ENCODE measurements around the gene MSGN1. TPM values are rescaled to one million over a fixed set of nuclear protein-coding genes. Genes with fewer than 3 reads are reported as not detected.

Gene MSGN1
- total and polyA plus RNA-seq, 2 donors = not detected

DNA sequence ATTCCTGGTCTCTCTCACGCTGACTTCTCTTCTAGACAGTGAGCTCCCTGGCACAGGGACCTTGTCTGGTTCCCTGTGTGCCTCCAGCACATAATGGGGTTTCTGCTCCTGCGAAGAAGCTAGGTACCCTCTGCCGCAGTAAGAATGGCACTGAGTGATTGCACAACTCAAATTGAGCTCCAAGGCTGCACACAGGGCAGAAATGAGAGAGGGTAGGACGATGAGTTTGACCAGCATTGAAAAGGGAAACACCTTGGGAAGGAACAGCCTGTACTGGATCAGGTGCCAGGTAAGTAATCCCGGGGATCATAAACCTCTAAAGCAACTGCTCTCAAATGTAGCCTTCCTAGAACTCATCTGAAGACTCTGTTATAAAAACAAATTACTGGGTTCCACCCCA, 21.0 kb upstream of the MSGN1 start:
- 84% methylated on average over 5 of the region's 5 CpGs for WGBS
- Histone ChIP-seq H3K4me1 (ENCODE audit: insufficient read depth) (no peaks in the 10 kb centered on the region), H3K36me3 (ENCODE audit: insufficient read depth) (no peaks in the 10 kb centered on the region)

DNA sequence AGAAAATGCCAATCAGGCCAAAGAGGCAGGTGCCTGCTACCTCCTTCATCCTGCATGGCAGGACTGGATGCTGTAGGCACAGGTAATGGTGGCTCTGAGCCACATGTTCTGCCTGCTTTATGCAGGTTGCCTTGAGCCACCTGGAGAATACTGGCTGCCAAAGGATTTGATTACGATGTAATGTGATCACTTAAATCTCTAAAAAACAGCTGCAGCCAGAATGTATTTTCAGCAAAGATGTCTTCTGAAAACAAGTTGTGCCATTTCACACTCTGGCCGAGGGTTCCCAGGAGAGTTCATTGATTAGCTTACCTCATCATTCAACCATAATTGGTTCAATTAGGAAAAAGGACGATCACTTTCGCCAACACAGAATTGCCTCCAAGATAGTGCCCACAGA, 17.9 kb upstream of the MSGN1 start:
- Histone ChIP-seq H3K36me3 (ENCODE audit: insufficient read depth) (no peaks in the 10 kb centered on the region), H3K4me1 (ENCODE audit: insufficient read depth) (no peaks in the 10 kb centered on the region), H3K4me3 (ENCODE audit: low read depth, low read length) (no peak overlapping the region), H3K27ac (ENCODE audit: low read depth) (no peak overlapping the region)
- DNase-seq (ENCODE audit: extremely low spot score) = no peak
- WGBS = 89% methylated on average over 4 of the region's 4 CpGs

More for the DNA sequence above, 21.0 kb upstream of the MSGN1 start:
- no peak for DNase-seq (ENCODE audit: extremely low spot score)
- Histone ChIP-seq H3K4me3 (ENCODE audit: low read depth, low read length) (no peak overlapping the region), H3K27ac (ENCODE audit: low read depth) (no peak overlapping the region)

DNA sequence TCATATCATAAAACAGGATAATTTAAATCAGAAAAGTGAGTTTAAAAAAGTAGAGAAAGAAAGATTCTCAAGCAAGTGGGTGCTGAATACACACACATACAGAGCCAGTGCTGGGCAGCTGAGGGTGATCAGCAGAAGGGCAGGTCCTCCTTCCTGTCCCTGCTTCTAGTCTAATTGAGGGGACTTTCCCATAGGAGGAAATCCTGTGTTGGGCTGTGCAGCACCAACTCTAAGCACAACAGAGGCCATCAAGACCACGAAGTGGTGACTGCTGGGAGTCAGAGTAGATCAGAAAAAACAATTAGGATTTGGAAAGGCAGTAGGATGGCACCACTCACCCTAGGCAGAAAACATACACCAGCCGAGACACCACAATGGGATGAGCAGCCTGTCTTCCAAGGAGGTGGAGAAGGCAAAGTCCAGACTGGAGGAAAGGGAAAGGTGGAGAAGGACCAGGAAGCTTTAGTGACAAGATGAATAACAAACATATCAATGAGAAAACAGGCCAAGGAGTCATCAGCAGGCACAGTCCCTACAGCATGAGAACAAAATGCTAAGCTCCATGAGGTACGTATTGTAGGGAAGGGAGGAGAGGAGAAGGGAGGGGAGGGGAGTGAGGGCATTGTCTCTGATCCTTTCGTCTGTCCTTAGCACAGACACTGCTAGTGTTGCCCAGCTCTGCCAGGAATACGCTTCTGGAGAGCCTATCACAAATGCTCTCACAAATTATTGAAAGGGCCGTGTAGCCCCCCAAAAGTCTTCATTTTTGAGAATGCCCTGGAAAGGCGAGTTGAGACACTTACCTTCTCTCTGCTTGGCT, 16.7 kb upstream of the MSGN1 start:
- H3K4me3 ChIP-seq (ENCODE audit: low read depth, low read length) = no peak overlapping the region
- WGBS = 62% methylated on average over 7 of the region's 7 CpGs
- no peak overlapping the region for H3K27ac ChIP-seq (ENCODE audit: low read depth)
- H3K4me1 ChIP-seq (ENCODE audit: insufficient read depth) = no peaks in the 10 kb centered on the region
- no peaks in the 10 kb centered on the region for H3K36me3 ChIP-seq (ENCODE audit: insufficient read depth)
- no peak for DNase-seq (ENCODE audit: extremely low spot score)

DNA sequence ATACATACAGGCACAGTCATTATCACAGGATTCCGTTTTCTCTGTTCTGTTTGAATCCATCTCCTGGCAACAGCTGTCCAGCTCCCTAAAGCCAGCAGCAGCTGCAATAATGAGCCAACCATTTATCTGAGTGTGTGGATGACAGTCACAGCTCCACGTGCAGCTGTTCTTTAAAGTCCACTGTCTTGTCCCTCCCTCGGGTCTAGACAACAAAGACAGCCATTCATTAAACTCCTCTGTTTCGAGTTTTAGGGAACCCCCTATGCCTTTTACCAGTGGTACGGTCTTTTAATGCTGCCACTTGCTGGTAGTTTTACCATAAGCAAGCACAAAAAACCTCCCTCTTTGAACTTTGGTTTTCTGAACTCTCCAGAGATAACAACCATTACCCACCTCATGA, 16.0 kb upstream of the MSGN1 start:
- DNase-seq (ENCODE audit: extremely low spot score) = no peak
- no peaks in the 10 kb centered on the region for H3K4me1 ChIP-seq (ENCODE audit: insufficient read depth)
- H3K27ac ChIP-seq (ENCODE audit: low read depth) = no peak overlapping the region
- 38% methylated on average over 5 of the region's 5 CpGs for WGBS
- no peaks in the 10 kb centered on the region for H3K36me3 ChIP-seq (ENCODE audit: insufficient read depth)
- H3K4me3 ChIP-seq (ENCODE audit: low read depth, low read length) = no peak overlapping the region

DNA sequence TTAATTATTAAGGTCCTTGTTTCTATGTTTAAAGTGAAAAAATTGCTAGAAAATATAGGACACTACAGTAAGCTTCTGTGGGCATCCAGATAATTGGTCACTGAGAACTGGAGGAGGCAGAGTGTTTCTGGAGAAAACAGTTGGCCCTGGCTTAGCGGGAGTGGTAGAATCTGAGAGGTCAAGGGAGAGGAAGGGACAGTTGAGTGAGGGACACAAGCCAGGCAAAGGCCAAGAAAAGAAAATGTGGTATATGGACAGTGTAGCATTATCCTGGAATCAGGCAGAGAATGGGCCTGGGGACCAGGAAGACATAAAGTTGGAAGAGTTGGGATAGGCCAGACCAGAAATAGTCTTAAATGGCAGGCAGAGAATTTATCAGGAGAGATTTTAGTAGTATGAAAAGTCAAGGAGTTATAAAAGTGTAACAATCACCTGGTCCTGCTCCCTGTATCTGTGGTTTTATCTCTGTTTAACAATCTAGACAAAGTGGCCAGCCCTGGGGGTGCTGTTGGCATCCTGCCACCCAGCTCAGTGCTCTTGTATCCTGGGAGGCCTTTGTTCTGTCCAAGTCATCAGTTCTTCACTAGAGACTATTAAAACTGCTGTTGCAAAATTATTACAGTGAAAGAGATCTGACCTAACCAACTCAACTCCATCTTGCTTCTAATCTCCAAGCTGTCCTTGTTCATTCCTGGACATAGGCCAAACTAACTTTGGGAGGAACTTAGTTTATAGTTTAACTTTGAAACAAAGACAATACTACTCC, 15.4 kb upstream of the MSGN1 start:
- Histone ChIP-seq H3K36me3 (ENCODE audit: insufficient read depth) (no peaks in the 10 kb centered on the region), H3K4me3 (ENCODE audit: low read depth, low read length) (no peak overlapping the region), H3K4me1 (ENCODE audit: insufficient read depth) (no peaks in the 10 kb centered on the region), H3K27ac (ENCODE audit: low read depth) (no peak overlapping the region)
- 94% methylated on average over 1 of the region's 1 CpG for WGBS
- DNase-seq (ENCODE audit: extremely low spot score) = no peak

DNA sequence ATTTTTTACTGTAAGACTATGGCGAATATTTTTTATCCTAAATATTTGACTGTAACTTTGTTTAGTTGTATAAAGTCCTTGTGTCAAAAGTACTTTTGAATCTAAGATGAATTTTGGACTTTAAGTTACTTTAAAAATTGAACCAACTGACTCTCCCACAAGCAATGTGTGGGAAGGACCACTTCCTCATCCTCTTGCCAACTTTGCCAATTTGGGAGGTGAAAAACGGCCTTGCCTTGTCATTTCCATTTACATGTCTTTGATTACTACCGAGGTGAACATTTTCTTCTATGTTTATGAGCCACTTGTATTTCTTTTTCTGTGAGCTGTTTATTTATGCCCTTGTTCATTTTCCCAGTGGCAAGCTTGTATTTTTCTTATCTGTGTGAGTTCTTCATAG, 12.8 kb upstream of the MSGN1 start:
- H3K27ac ChIP-seq (ENCODE audit: low read depth) = no peak overlapping the region
- H3K4me3 ChIP-seq (ENCODE audit: low read depth, low read length) = no peak overlapping the region
- WGBS = 70% methylated on average over 3 of the region's 3 CpGs
- DNase-seq (ENCODE audit: extremely low spot score) = no peak
- no peaks in the 10 kb centered on the region for H3K36me3 ChIP-seq (ENCODE audit: insufficient read depth)
- H3K4me1 ChIP-seq (ENCODE audit: insufficient read depth) = no peaks in the 10 kb centered on the region

DNA sequence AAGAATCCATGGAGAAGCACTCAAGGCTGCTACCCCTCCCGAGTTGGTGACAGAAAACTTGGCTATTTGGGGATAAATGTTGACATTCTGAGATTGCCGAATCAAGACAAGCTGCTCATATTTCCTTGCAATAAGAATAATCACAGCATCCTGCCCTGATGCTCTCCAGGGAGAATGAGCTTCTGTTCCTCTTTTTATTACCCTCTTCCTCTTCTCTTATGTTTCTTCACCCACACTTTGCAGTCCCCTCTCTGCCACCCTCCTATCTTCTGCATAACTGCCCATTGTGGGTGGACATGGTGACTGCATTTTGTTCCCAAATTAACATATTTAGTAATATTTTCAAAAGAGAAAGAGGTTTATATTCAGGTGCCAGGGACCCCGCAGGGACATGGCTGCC, 11.9 kb upstream of the MSGN1 start:
- H3K4me1 ChIP-seq (ENCODE audit: insufficient read depth) = no peaks in the 10 kb centered on the region
- H3K36me3 ChIP-seq (ENCODE audit: insufficient read depth) = no peaks in the 10 kb centered on the region
- no peak overlapping the region for H3K4me3 ChIP-seq (ENCODE audit: low read depth, low read length)
- no peak overlapping the region for H3K27ac ChIP-seq (ENCODE audit: low read depth)
- DNase-seq (ENCODE audit: extremely low spot score) = no peak
- WGBS = 64% methylated on average over 3 of the region's 3 CpGs

DNA sequence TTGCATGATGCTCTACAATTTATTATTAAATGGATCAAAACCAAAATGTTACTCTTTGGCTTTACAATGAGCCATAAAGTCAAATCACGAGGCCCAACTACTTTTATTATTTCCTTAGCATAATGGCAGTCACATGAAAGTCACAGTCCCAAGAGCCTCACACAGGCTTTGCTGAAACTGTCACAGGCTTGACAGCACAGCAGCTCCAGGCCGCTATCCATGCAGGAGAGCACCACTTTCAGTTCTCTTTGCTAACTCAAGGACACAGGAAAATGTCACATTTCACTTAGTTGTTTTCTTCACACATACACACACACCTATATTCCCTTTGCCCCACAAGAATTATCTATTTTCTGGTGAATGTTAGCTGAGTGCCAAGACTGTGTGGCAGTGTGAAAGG, 11.1 kb upstream of the MSGN1 start:
- Histone ChIP-seq H3K4me3 (ENCODE audit: low read depth, low read length) (no peak overlapping the region), H3K27ac (ENCODE audit: low read depth) (no peak overlapping the region), H3K36me3 (ENCODE audit: insufficient read depth) (no peaks in the 10 kb centered on the region), H3K4me1 (ENCODE audit: insufficient read depth) (no peaks in the 10 kb centered on the region)
- no peak for DNase-seq (ENCODE audit: extremely low spot score)
- WGBS = 72% methylated on average over 2 of the region's 2 CpGs

DNA sequence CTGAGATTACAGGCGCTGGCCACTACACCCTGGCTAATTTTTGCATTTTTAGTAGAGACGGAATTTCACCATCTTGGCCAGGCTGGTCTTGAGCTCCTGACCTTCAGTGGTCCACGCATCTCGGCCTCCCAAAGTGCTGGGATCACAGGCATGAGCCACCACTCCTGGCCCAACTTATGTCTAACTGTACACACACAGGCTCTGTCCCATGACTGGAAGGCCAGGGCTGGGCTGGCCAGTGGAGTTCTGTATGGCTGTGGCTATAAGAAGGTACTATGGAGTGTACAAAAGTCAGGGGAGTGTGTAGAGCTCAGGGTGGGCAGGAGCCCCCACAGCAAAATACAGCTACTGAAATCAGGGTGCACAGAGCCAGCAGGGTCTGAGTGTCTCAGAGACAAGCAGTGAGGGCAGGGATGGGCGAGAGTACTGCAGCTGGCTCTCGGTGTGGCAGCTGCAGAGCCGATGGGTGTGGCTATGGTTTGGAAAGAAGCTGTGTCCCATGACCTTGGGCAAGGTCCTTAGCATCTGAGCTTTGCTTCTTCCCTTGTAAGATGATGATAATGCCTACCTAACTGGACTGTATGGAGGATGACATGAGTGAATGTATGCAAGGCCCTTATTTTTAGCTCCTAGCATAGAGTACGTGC, 10.4 kb upstream of the MSGN1 start:
- 83% methylated on average over 8 of the region's 8 CpGs for WGBS
- Histone ChIP-seq H3K36me3 (ENCODE audit: insufficient read depth) (no peaks in the 10 kb centered on the region), H3K4me1 (ENCODE audit: insufficient read depth) (no peaks in the 10 kb centered on the region), H3K27ac (ENCODE audit: low read depth) (no peak overlapping the region), H3K4me3 (ENCODE audit: low read depth, low read length) (no peak overlapping the region)
- DNase-seq (ENCODE audit: extremely low spot score) = no peak

DNA sequence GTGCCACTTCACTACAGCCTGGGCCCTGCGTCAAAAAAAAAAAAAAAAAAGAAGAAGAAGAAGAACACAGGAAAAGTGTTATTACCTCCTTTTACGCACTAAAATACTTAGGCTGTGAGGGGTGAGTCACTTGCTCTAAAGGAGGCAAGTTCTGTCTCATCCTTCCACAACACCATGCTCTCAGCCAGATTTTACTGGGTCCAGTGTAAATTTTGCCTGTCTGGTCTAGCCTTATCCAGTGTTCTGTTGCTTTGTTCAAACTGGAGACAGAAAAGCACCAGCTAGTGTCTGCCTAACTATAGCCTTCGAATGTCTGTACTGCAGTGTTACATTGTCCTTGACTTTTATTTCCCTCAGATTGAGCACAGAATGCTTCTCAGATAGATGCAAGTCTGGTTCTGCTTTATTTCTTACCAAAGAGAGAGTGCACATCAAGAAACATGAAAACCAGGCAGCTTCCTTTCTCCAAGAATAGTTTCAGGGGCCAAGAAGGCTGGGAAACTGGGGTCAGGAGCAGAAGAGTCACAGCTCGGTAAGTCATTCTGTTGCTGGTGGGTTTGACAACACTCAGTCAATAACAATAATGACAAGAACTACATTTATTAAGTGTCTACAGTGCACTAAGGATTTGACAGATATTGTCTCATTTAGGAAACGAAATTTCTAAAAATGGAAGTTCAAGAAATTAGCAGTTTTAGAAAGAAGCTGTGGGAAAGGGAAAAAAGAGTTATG, 3.1 kb upstream of the MSGN1 start:
- 62% methylated on average over 5 of the region's 5 CpGs for WGBS
- Histone ChIP-seq H3K27ac (ENCODE audit: low read depth) (no peak overlapping the region), H3K4me1 (ENCODE audit: insufficient read depth) (no peaks in the 10 kb centered on the region), H3K4me3 (ENCODE audit: low read depth, low read length) (no peak overlapping the region), H3K36me3 (ENCODE audit: insufficient read depth) (no peaks in the 10 kb centered on the region)
- no peak for DNase-seq (ENCODE audit: extremely low spot score)

DNA sequence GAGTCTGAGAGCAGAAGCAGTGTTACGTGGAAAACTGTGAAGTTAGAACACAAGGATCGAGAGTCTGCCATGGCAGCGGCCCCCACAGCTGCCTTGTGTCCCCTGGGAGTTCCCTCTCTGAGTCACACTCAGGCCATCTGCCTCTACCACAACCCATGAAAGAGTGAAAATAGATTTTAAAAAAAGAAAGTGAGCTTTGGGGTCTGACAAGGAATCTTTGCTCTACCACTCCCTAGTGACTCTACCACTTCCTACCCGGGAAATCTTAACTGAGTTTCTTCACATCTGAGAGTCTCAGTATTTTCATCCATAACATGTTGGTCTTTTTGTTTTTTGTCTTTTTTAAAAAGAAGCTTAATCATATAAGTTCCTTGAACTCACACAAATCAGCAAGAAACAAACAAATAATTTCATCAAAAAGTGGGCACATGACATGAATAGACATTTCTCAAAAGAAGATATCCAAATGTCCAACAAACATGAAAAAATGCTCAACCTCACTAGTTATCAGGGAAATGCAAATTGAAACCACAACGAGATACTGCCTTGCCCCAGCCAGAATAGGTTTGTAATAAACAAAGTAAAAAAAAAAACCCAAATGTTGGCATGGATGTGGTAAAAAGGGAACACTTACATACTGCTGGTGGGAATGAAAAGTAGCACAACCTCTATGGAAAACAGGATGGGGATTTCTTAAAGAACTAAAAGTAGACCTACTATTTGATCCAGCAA, 2.4 kb upstream of the MSGN1 start:
- Histone ChIP-seq H3K36me3 (ENCODE audit: insufficient read depth) (no peaks in the 10 kb centered on the region), H3K4me1 (ENCODE audit: insufficient read depth) (no peaks in the 10 kb centered on the region), H3K27ac (ENCODE audit: low read depth) (no peak overlapping the region), H3K4me3 (ENCODE audit: low read depth, low read length) (no peak overlapping the region)
- WGBS = 67% methylated on average over 5 of the region's 5 CpGs
- DNase-seq (ENCODE audit: extremely low spot score) = no peak

DNA sequence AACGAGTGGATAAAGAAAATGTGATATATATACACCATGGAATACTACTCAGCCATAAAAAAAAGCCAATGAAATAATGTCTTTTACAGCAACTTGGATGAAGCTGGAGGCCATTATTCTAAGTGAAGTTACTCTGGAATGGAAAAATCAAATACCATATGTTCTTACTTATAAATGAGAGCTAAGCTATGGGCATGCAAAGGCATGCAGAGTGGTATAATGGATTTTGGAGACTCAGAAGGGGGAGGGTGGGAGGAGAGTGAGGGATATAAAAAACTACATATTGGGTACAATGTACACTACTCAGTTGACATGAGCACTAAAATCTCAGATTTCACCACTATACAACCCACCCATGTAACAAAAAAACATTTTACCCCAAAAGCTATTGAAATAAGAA, 1.7 kb upstream of the MSGN1 start:
- Histone ChIP-seq H3K27ac (ENCODE audit: low read depth) (no peak overlapping the region), H3K4me1 (ENCODE audit: insufficient read depth) (no peaks in the 10 kb centered on the region), H3K4me3 (ENCODE audit: low read depth, low read length) (no peak overlapping the region), H3K36me3 (ENCODE audit: insufficient read depth) (no peaks in the 10 kb centered on the region)
- DNase-seq (ENCODE audit: extremely low spot score) = no peak
- WGBS = 86% methylated on average over 1 of the region's 1 CpG

Data from urinary bladder (tissue), 4 donors.